Neural progenitor cell (in vitro differentiated cells): ENCODE measurements around the gene CYSLTR2. TPM values are rescaled to one million over a fixed set of nuclear protein-coding genes. Genes with fewer than 3 reads are reported as not detected.

ENCODE experiments used
- DNase-seq: peaks from one replicate; pipeline ENCODE4 v3.0.0-alpha.2; 2016; ENCODE audit warnings: low spot score
- H2AFZ ChIP-seq: fragments of 200-600 bp; sonication (generic); replicated peaks from 2 replicates; pipeline ENCODE4 v1.6.1; 2016; ENCODE audit warnings: antibody characterized with exemption
- H3F3A ChIP-seq: fragments of 200-600 bp; sonication (generic); 2 replicates; pipeline ENCODE4 v1.6.1; 2016; ENCODE audit warnings: antibody characterized with exemption, low read depth
- H3K27ac ChIP-seq: fragments of 200-600 bp; sonication (generic); 2 replicates; pipeline ENCODE4 v1.5.1; 2016; ENCODE audit warnings: mild to moderate bottlenecking
- H3K27me3 ChIP-seq: fragments of 200-600 bp; sonication (generic); 2 replicates; pipeline ENCODE4 v1.6.1; 2016; ENCODE audit warnings: mild to moderate bottlenecking, moderate library complexity
- H3K36me3 ChIP-seq: fragments of 200-600 bp; sonication (generic); 2 replicates; pipeline ENCODE4 v1.5.1; 2016
- H3K4me1 ChIP-seq: fragments of 200-600 bp; sonication (generic); 2 replicates; pipeline ENCODE4 v1.6.1; 2016; ENCODE audit warnings: mixed run types
- H3K4me2 ChIP-seq: fragments of 200-600 bp; sonication (generic); 2 replicates; pipeline ENCODE4 v1.6.1; 2016
- H3K4me3 ChIP-seq: fragments of 200-600 bp; sonication (generic); 2 replicates; pipeline ENCODE4 v1.5.1; 2016
- H3K79me2 ChIP-seq: fragments of 200-600 bp; sonication (generic); 2 replicates; pipeline ENCODE4 v1.6.1; 2016; ENCODE audit warnings: low read depth
- H3K9ac ChIP-seq: fragments of 200-600 bp; sonication (generic); 2 replicates; pipeline ENCODE4 v1.6.1; 2016
- H3K9me3 ChIP-seq: fragments of 200-600 bp; sonication (generic); 2 replicates; pipeline ENCODE4 v1.5.1; 2016; ENCODE audit warnings: low read depth
- H4K20me1 ChIP-seq: fragments of 200-600 bp; sonication (generic); 2 replicates; pipeline ENCODE4 v1.6.1; 2016; ENCODE audit warnings: low read depth
- H3K27ac Mint-ChIP-seq: 3 replicates; pipeline ENCODE4 v1.8.0; 2021; ENCODE audit warnings: mixed read lengths
- H3K27me3 Mint-ChIP-seq: 2 replicates; pipeline ENCODE4 v1.8.0; 2022; ENCODE audit warnings: low read depth, mild to moderate bottlenecking, inconsistent platforms, moderate library complexity, mixed read lengths; ENCODE audit not compliant: insufficient read depth
- H3K36me3 Mint-ChIP-seq: 3 replicates; pipeline ENCODE4 v1.8.0; 2021; ENCODE audit warnings: mixed read lengths
- H3K4me1 Mint-ChIP-seq: 3 replicates; pipeline ENCODE4 v1.8.0; 2021; ENCODE audit warnings: mixed read lengths
- H3K4me3 Mint-ChIP-seq: 3 replicates; pipeline ENCODE4 v1.8.0; 2021; ENCODE audit warnings: mild to moderate bottlenecking, moderate library complexity, mixed read lengths
- H3K9me3 Mint-ChIP-seq: 3 replicates; pipeline ENCODE4 v1.8.0; 2020; ENCODE audit warnings: mixed read lengths
- EZH2 ChIP-seq: fragments of 200-600 bp; sonication (generic); IDR thresholded peaks from 2 replicates; pipeline ENCODE4 v1.6.1; 2017; ENCODE audit warnings: antibody characterized with exemption, mild to moderate bottlenecking, moderate library complexity
- EZH2phosphoT487 ChIP-seq: fragments of 200-600 bp; sonication (generic); IDR thresholded peaks from 2 replicates; pipeline ENCODE4 v1.6.1; 2017; ENCODE audit warnings: antibody characterized with exemption
- total RNA-seq: library from RNA; depleted of rRNA; stranded (reverse); fragments of >200 nt; gene quantifications from 2 replicates; pipeline ENCODE4 v1.2.3, GENCODE V29; 2015; ENCODE audit warnings: low replicate concordance
- TF ChIP-seq, protein P1 (sequence below): fragments of 200-600 bp; sonication (generic); IDR thresholded peaks from 2 replicates; pipeline ENCODE4 v1.5.1; 2017; ENCODE audit warnings: antibody characterized with exemption, mild to moderate bottlenecking

Gene CYSLTR2
- total RNA-seq, 1 donor from 2014 or later: not detected

DNA sequence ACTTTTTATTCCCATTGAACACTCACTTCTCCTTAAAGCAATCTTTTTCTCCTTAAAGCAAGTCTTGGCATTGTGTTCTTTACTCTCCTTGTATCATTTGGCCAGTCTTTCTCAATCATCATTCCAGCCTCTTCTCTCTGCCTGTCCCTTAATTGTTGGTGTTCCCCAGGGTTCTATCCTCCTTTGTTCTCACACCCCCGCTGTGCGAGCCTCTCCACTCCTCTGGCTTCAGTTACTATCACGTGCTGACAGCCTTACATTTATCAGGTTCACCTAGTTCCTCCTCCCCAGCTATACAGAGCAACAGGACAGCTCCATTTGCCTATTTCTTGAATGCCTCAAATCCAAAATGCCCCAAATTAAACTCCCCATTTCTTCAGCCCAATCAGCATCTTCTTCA is 24.6 kb downstream of the CYSLTR2 start:
- H3K27me3 ChIP-seq: no peaks in the 10 kb centered on the region
- H3K4me3 ChIP-seq: no peak overlapping the region
- no peaks in the 10 kb centered on the region for H3K36me3 Mint-ChIP-seq
- peaks cover 4% of the 10 kb centered on the region for H3K4me1 Mint-ChIP-seq
- no peaks in the 10 kb centered on the region for H3K36me3 ChIP-seq
- no peak overlapping the region for H3K27ac Mint-ChIP-seq
- no peak overlapping the region for H3K4me3 Mint-ChIP-seq
- peaks cover 3% of the 10 kb centered on the region for H3K9me3 Mint-ChIP-seq
- H3F3A ChIP-seq: no peaks in the 10 kb centered on the region
- H3K27me3 Mint-ChIP-seq: peaks cover 2% of the 10 kb centered on the region
- TF ChIP-seq EZH2 (no peak), EZH2phosphoT487 (no peak)
- TF ChIP-seq, protein P1, sequence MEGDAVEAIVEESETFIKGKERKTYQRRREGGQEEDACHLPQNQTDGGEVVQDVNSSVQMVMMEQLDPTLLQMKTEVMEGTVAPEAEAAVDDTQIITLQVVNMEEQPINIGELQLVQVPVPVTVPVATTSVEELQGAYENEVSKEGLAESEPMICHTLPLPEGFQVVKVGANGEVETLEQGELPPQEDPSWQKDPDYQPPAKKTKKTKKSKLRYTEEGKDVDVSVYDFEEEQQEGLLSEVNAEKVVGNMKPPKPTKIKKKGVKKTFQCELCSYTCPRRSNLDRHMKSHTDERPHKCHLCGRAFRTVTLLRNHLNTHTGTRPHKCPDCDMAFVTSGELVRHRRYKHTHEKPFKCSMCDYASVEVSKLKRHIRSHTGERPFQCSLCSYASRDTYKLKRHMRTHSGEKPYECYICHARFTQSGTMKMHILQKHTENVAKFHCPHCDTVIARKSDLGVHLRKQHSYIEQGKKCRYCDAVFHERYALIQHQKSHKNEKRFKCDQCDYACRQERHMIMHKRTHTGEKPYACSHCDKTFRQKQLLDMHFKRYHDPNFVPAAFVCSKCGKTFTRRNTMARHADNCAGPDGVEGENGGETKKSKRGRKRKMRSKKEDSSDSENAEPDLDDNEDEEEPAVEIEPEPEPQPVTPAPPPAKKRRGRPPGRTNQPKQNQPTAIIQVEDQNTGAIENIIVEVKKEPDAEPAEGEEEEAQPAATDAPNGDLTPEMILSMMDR: no peak
- H3K4me2 ChIP-seq: no peak overlapping the region
- H4K20me1 ChIP-seq: no peaks in the 10 kb centered on the region
- no peaks in the 10 kb centered on the region for H3K79me2 ChIP-seq
- H3K9ac ChIP-seq: no peak overlapping the region
- DNase-seq: peak; percentile 7
- H2AFZ ChIP-seq: no peak overlapping the region
- H3K9me3 ChIP-seq: no peaks in the 10 kb centered on the region
- H3K27ac ChIP-seq: no peak overlapping the region
- H3K4me1 ChIP-seq: no peaks in the 10 kb centered on the region

DNA sequence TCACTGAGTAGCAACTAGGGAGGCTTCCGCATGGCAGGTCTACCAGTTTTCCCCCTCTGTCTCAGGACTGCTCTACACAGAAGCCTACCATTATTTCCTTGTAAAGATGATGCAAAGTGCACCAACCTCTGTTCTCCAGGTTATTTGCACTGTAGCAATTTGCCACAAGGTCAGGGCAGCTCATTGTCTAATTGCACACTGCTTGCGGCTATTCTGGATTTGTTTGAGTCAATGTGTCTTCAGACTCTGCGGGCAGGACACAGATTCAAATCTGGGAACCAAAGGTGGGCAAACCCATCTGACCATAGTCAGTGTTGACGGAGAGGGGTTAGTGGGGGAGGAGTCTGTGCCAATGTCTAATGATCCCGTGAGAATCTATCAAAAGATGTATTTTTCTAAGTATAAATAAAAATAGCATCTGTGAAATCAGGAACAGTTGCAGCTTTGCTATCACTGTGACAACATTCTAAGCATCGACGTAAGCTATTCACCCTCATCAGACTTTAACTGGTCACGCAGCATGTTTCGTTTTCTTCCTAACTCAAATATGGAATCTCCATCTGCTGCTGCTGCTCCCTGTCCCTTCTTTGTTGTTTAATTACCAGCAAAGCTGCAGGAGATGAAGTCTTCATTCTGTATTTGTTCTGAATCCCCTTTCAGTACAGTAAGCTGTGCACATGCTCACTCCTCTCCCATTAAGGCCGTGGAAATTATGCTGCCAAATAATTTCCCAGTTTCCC is 26.4 kb downstream of the CYSLTR2 start:
- Histone ChIP-seq H3K4me3 (no peak overlapping the region), H3K4me2 (no peak overlapping the region), H3K36me3 (no peaks in the 10 kb centered on the region), H3K79me2 (no peaks in the 10 kb centered on the region), H3K27me3 (no peaks in the 10 kb centered on the region), H4K20me1 (no peaks in the 10 kb centered on the region), H3K9me3 (no peaks in the 10 kb centered on the region), H2AFZ (peak overlapping the region; percentile 76), H3K9ac (no peak overlapping the region), H3F3A (no peaks in the 10 kb centered on the region), H3K4me1 (no peaks in the 10 kb centered on the region), H3K27ac (no peak overlapping the region)
- Mint-ChIP-seq H3K4me3 (no peak overlapping the region), H3K4me1 (peaks cover 4% of the 10 kb centered on the region), H3K27me3 (peaks cover 2% of the 10 kb centered on the region), H3K9me3 (peaks cover 3% of the 10 kb centered on the region), H3K36me3 (no peaks in the 10 kb centered on the region), H3K27ac (no peak overlapping the region)
- DNase-seq: no peak
- TF ChIP-seq, protein P1: no peak
- no peak for TF ChIP-seq EZH2

DNA sequence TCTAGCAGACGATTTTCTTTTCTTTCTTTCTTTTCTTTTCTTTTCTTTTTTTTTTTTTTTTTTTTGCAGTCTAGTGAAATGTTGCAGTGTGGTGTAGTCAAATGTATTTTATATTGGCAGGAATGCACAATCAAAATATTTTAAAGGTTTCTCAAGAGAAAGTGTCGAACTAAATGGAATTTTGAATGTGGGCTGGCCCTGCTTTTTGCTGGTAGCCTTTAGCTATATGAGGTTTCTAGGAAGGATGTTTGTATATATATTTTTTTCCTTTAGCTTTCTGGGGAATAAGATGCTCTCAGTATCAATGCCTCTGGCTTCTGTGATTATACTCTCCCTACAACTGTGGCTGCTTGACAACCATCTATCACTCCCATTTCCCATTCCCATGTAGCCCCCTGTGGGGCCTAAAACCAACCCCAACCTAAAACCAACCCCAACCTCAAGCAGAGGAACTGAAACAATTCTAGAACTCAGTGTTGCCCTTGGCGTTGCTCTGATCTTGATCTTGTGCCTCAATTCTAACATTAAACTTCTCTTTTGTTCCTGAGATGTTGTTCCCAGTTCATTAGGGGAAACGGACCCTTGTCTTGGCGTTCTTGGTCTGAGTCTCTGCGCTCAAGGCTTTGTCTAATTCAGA is 27.1 kb downstream of the CYSLTR2 start:
- Mint-ChIP-seq H3K36me3 (no peaks in the 10 kb centered on the region), H3K9me3 (peaks cover 3% of the 10 kb centered on the region), H3K4me3 (no peak overlapping the region), H3K4me1 (peaks cover 4% of the 10 kb centered on the region), H3K27me3 (peaks cover 2% of the 10 kb centered on the region), H3K27ac (no peak overlapping the region)
- Histone ChIP-seq H3F3A (no peaks in the 10 kb centered on the region), H3K4me1 (no peaks in the 10 kb centered on the region), H3K36me3 (no peaks in the 10 kb centered on the region), H3K27ac (no peak overlapping the region), H3K9me3 (no peaks in the 10 kb centered on the region), H4K20me1 (no peaks in the 10 kb centered on the region), H3K79me2 (no peaks in the 10 kb centered on the region), H3K27me3 (no peaks in the 10 kb centered on the region), H2AFZ (no peak overlapping the region), H3K9ac (no peak overlapping the region), H3K4me3 (no peak overlapping the region), H3K4me2 (no peak overlapping the region)
- no peak for DNase-seq
- TF ChIP-seq, protein P1: no peak
